IMR-90 (cell line): Measurements from ENCODE around the gene TOGARAM2. TPM values are rescaled to one million over a fixed set of nuclear protein-coding genes. Genes with fewer than 3 reads are reported as not detected.

Experiments
- ATAC-seq: fragments of 200-7000 bp; cut with Tn5 transposase; 2 replicates; pipeline ENCODE4 v1.9.1; 2020; ENCODE audit warnings: low read depth, mild to moderate bottlenecking, moderate library complexity
- BruUV-seq: library from RNA; stranded (reverse); fragments of 400-500 nt; replicated peaks from 2 replicates; lab custom pipeline; 2021; lab: Mats Ljungman, UMichigan
- CTCF ChIA-PET: fragments of 300-600 bp; formaldehyde crosslinking; extraction: SDS; loops from one replicate; lab custom pipeline; 2021; ENCODE audit warnings: antibody characterized with exemption; lab: Yijun Ruan, JAX
- POLR2A ChIA-PET: fragments of 300-600 bp; sonication (Branson Sonifier 250); formaldehyde crosslinking; loops from one replicate; lab custom pipeline; 2022; ENCODE audit warnings: antibody characterized with exemption; ENCODE audit not compliant: unreplicated experiment; lab: Charles Lee
- DNase-seq: peaks from one replicate; pipeline ENCODE4 v3.0.0; 2013
- H2AFZ ChIP-seq: replicated peaks from 2 replicates; pipeline ENCODE3; 2013; ENCODE audit warnings: low read length, mild to moderate bottlenecking; ENCODE audit not compliant: poor library complexity
- H2AK5ac ChIP-seq: 2 replicates; pipeline ENCODE4 v1.6.1; 2013; ENCODE audit warnings: low read depth, low read length, inconsistent platforms
- H2AK9ac ChIP-seq: replicated peaks from 2 replicates; pipeline ENCODE3; 2013; ENCODE audit warnings: mild to moderate bottlenecking, low read depth, low read length, moderate library complexity; ENCODE audit not compliant: poor library complexity
- H2BK120ac ChIP-seq: 2 replicates; pipeline ENCODE4 v1.6.1; 2013; ENCODE audit warnings: low read depth, low read length, inconsistent platforms
- H2BK15ac ChIP-seq: 3 replicates; pipeline ENCODE4 v1.6.1; 2013; ENCODE audit warnings: low read depth, low read length, inconsistent platforms
- H2BK20ac ChIP-seq: 2 replicates; pipeline ENCODE4 v1.6.1; 2013; ENCODE audit warnings: low read depth, mild to moderate bottlenecking, inconsistent platforms, low read length, moderate library complexity
- H2BK5ac ChIP-seq: 2 replicates; pipeline ENCODE4 v1.6.1; 2013; ENCODE audit warnings: mild to moderate bottlenecking, low read depth, low read length, inconsistent platforms; ENCODE audit not compliant: poor library complexity, severe bottlenecking
- H3K14ac ChIP-seq: replicated peaks from 2 replicates; pipeline ENCODE4 v1.6.1; 2013; ENCODE audit warnings: low read depth, low read length, inconsistent platforms
- H3K18ac ChIP-seq: 2 replicates; pipeline ENCODE4 v1.6.1; 2013; ENCODE audit warnings: low read depth, low read length, control low read depth
- H3K23ac ChIP-seq: 2 replicates; pipeline ENCODE4 v1.6.1; 2013; ENCODE audit warnings: low read depth, low read length, inconsistent platforms
- H3K27ac ChIP-seq: 2 replicates; pipeline ENCODE4 v1.5.1; 2013; ENCODE audit warnings: mild to moderate bottlenecking, control low read depth, low read length; ENCODE audit not compliant: insufficient read depth
- H3K27me3 ChIP-seq: 2 replicates; pipeline ENCODE4 v1.6.1; 2013; ENCODE audit warnings: low read length; ENCODE audit not compliant: control insufficient read depth, insufficient read depth
- H3K36me3 ChIP-seq: 2 replicates; pipeline ENCODE4 v1.6.1; 2013; ENCODE audit warnings: low read length, mixed read lengths; ENCODE audit not compliant: control insufficient read depth, insufficient read depth
- H3K4ac ChIP-seq: 2 replicates; pipeline ENCODE4 v1.6.1; 2013; ENCODE audit warnings: low read depth, low read length, inconsistent platforms
- H3K4me1 ChIP-seq: 2 replicates; pipeline ENCODE4 v1.6.1; 2013; ENCODE audit warnings: low read length, mixed read lengths; ENCODE audit not compliant: control insufficient read depth, insufficient read depth
- H3K4me2 ChIP-seq: 2 replicates; pipeline ENCODE4 v1.6.1; 2013; ENCODE audit warnings: low read depth, mild to moderate bottlenecking, control low read depth, low read length, moderate library complexity
- H3K4me3 ChIP-seq: 2 replicates; pipeline ENCODE4 v1.5.1; 2013; ENCODE audit warnings: low read depth, mild to moderate bottlenecking, control low read depth, low read length, moderate library complexity; ENCODE audit not compliant: insufficient read depth
- H3K56ac ChIP-seq: 2 replicates; pipeline ENCODE4 v1.6.1; 2013; ENCODE audit warnings: low read length, inconsistent platforms; ENCODE audit not compliant: insufficient read depth; ENCODE audit errors: extremely low read depth
- H3K79me1 ChIP-seq, 2 experiments: 2 replicates each; pipeline ENCODE4 v1.6.1; 2013; ENCODE audit warnings: low read length in 2 of 2, inconsistent platforms in 1 of 2, low read depth in 1 of 2
- H3K9ac ChIP-seq: 2 replicates; pipeline ENCODE4 v1.6.1; 2013; ENCODE audit warnings: low read depth, low read length, control low read depth
- H3K9me1 ChIP-seq: 2 replicates; pipeline ENCODE4 v1.6.1; 2013; ENCODE audit warnings: low read length, inconsistent platforms; ENCODE audit not compliant: insufficient read depth
- H3K9me3 ChIP-seq: 2 replicates; pipeline ENCODE4 v1.6.1; 2013; ENCODE audit warnings: low read length; ENCODE audit not compliant: control insufficient read depth, insufficient read depth
- H4K20me1 ChIP-seq: 2 replicates; pipeline ENCODE4 v1.6.1; 2013; ENCODE audit warnings: low read length, inconsistent platforms; ENCODE audit not compliant: insufficient read depth
- H4K5ac ChIP-seq: 2 replicates; pipeline ENCODE4 v1.6.1; 2013; ENCODE audit warnings: mild to moderate bottlenecking, low read depth, low read length, control low read depth
- H4K8ac ChIP-seq, 2 experiments: 2 replicates each; pipeline ENCODE4 v1.6.1; 2013; ENCODE audit warnings: low read depth in 2 of 2, low read length in 2 of 2, control low read depth in 1 of 2, inconsistent platforms in 1 of 2
- H4K91ac ChIP-seq: 2 replicates; pipeline ENCODE4 v1.6.1; 2013; ENCODE audit warnings: low read depth, low read length, inconsistent platforms; ENCODE audit not compliant: insufficient read depth
- BHLHE40 ChIP-seq: fragments of 150-350 bp; IDR thresholded peaks from 2 replicates; pipeline ENCODE4 v1.6.1; 2016; ENCODE audit warnings: mild to moderate bottlenecking, low read depth, low read length
- CHD1 ChIP-seq: IDR thresholded peaks from 2 replicates; pipeline ENCODE4 v1.6.1; 2012; ENCODE audit warnings: low read depth, low read length, improper control_type of control experiment
- MAZ ChIP-seq: IDR thresholded peaks from 2 replicates; pipeline ENCODE4 v1.6.1; 2012; ENCODE audit warnings: low read depth, mild to moderate bottlenecking, low read length, improper control_type of control experiment, moderate library complexity, borderline replicate concordance
- MXI1 ChIP-seq: IDR thresholded peaks from 2 replicates; pipeline ENCODE4 v1.6.1; 2012; ENCODE audit warnings: low read depth, mild to moderate bottlenecking, low read length, moderate library complexity, borderline replicate concordance
- NFE2L2 ChIP-seq: fragments of 150-350 bp; IDR thresholded peaks from 2 replicates; pipeline ENCODE4 v1.6.1; 2016; ENCODE audit warnings: low read depth, mild to moderate bottlenecking, low read length
- RCOR1 ChIP-seq: IDR thresholded peaks from 2 replicates; pipeline ENCODE4 v1.6.1; 2012; ENCODE audit warnings: mild to moderate bottlenecking, low read length, improper control_type of control experiment; ENCODE audit not compliant: insufficient replicate concordance
- SMC3 ChIP-seq: fragments of 150-350 bp; IDR thresholded peaks from 2 replicates; pipeline ENCODE4 v1.6.1; 2016; ENCODE audit warnings: low read depth, mild to moderate bottlenecking, antibody characterized with exemption, low read length, moderate library complexity
- WGBS, 2 experiments: methylation state at CpG; one replicate each; pipeline versions ENCODE4 v1.1.5 to v1.1.7; 2013; ENCODE audit warnings: missing lambda C conversion rate in 2 of 2; ENCODE audit not compliant: insufficient read length in 1 of 2; ENCODE audit errors: extremely low coverage in 2 of 2; 5-methylcytosine and 5-hydroxymethylcytosine counted together
- dilution Hi-C: fragments of 300-500 bp; cut with HindIII; formaldehyde crosslinking; loops from one replicate; pipeline ENCODE4 v1.14.3; 2018; ENCODE audit warnings: low sequenced_read_pairs; ENCODE audit not compliant: unreplicated experiment
- in situ Hi-C: fragments of 300-500 bp; cut with MboI; formaldehyde crosslinking; loops from 3 replicates; pipeline ENCODE4 v1.14.3; 2019; ENCODE audit warnings: low sequenced_read_pairs, inconsistent platforms, mixed read lengths
- intact Hi-C: fragments of 100-400 bp; cut with micrococcal nuclease; formaldehyde crosslinking; loops from 2 replicates; pipeline ENCODE4 v1.10.0; 2022
- polyA plus RNA-seq, 3 experiments: library from polyadenylated mRNA; depleted of rRNA; stranded (reverse); fragments of >200 nt; gene quantifications; 2 replicates each; pipeline ENCODE4 v1.2.3, GENCODE V29; 2012; ENCODE audit warnings: low replicate concordance in 1 of 3
- total RNA-seq: library from RNA; depleted of rRNA; stranded (reverse); fragments of >200 nt; gene quantifications from 2 replicates; pipeline ENCODE4 v1.2.3, GENCODE V29; 2012
- TF ChIP-seq, protein P1 (sequence below): conservative IDR thresholded peaks from 2 replicates; pipeline ENCODE4 v1.5.1; 2012; ENCODE audit warnings: mild to moderate bottlenecking, low read depth, low read length, improper control_type of control experiment

TOGARAM2 gene
- total and polyA plus RNA-seq, 2 of the 4 experiments (the other 2 are of a cell fraction): under 0.01 to 0.38 TPM

- Histone ChIP-seq H3K27me3 (peaks cover 9% of the 10 kb centered on the region; the same call in 1 of the 2 replicates), H2AK9ac (no peak overlapping the region), H2BK15ac (no peak overlapping the region), H2AFZ (no peak overlapping the region), H3K79me1 (no peaks in the 10 kb centered on the region), H3K23ac (no peak overlapping the region), H3K9me3 (no peaks in the 10 kb centered on the region), H2BK20ac (no peak overlapping the region), H4K8ac (no peak overlapping the region), H3K27ac (no peak overlapping the region), H3K4me3 (no peak overlapping the region), H4K91ac (no peak overlapping the region), H3K9me1 (no peaks in the 10 kb centered on the region), H3K14ac (no peak overlapping the region), H3K4ac (no peak overlapping the region), H2AK5ac (no peak overlapping the region), H3K4me2 (no peak overlapping the region), H3K4me1 (no peaks in the 10 kb centered on the region), H4K20me1 (no peaks in the 10 kb centered on the region), H3K9ac (no peak overlapping the region), H3K36me3 (no peaks in the 10 kb centered on the region), H3K56ac (no peak overlapping the region), H4K5ac (no peak overlapping the region), H3K18ac (no peak overlapping the region), H2BK120ac (no peak overlapping the region), H2BK5ac (no peak overlapping the region)
- POLR2A ChIA-PET: no interaction called here
- in situ Hi-C loops: no loop called here
- intact Hi-C loops: no loop called here
- CTCF ChIA-PET: interaction anchor here (0.9 kb wide), 1 partner anchor 14 kb away, joined by 3 read pairs; no protein-coding TSS in a partner anchor
- no peak for TF ChIP-seq CHD1
- no peak for TF ChIP-seq RCOR1
- TF ChIP-seq MAZ: no peak
- no peak for TF ChIP-seq MXI1
- TF ChIP-seq, protein P1, sequence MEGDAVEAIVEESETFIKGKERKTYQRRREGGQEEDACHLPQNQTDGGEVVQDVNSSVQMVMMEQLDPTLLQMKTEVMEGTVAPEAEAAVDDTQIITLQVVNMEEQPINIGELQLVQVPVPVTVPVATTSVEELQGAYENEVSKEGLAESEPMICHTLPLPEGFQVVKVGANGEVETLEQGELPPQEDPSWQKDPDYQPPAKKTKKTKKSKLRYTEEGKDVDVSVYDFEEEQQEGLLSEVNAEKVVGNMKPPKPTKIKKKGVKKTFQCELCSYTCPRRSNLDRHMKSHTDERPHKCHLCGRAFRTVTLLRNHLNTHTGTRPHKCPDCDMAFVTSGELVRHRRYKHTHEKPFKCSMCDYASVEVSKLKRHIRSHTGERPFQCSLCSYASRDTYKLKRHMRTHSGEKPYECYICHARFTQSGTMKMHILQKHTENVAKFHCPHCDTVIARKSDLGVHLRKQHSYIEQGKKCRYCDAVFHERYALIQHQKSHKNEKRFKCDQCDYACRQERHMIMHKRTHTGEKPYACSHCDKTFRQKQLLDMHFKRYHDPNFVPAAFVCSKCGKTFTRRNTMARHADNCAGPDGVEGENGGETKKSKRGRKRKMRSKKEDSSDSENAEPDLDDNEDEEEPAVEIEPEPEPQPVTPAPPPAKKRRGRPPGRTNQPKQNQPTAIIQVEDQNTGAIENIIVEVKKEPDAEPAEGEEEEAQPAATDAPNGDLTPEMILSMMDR: no peak
- TF ChIP-seq NFE2L2: no peak
- no peak for TF ChIP-seq BHLHE40
- no peak for TF ChIP-seq SMC3
- no peak for DNase-seq
- 79% methylated on average over 2 of the region's 7 CpGs; no CpG with 5 or more reads in 1 of the 2 experiments for WGBS, 2 experiments
- dilution Hi-C loops: no loop called here
- BruUV-seq: no TSS peak
- ATAC-seq: no peak
Measured at GRCh38 chr2:29054430-29054829, 73.3 kb downstream of the TOGARAM2 start.
